Melanocyte of skin (primary cell): ENCODE measurements around the gene TERB2. TPM values are rescaled to one million over a fixed set of nuclear protein-coding genes. Genes with fewer than 3 reads are reported as not detected.

Experiments used
- small RNA-seq, 2 donors: library from RNA; depleted of rRNA; stranded (forward); fragments of <200 nt; gene quantifications; one replicate each; pipeline ENCODE3, GENCODE V24; 2012
- total RNA-seq, 2 donors: library from RNA; depleted of rRNA; stranded (reverse); fragments of >200 nt; gene quantifications; 2 replicates each; pipeline ENCODE4 v1.2.3, GENCODE V29; 2012

The TERB2 gene, protein sequence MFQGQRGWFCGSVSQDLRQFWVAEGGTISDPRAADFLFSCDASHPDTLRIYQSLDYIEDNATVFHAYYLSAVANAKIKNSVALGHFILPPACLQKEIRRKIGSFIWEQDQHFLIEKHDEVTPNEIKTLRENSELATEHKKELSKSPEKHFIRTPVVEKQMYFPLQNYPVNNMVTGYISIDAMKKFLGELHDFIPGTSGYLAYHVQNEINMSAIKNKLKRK
- not detected for total RNA-seq

DNA sequence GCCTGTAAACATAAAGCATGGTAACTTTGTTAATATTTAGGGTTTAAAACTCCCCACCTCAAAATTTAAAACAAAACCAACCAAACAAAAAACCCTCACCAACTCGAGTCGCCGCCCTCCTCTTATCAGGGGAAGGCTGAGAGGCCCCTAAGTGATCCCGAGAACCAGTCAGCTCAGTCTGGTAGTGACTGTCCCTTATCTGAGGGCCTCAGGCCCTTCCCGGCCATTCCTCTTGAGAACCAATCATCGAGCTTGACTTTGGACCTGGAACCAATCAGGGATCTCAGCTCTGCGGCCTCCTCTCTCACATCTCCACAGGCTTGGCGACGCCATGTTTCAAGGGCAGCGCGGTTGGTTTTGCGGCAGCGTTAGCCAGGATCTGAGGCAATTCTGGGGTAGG is at the start of gene TERB2:
TERB2 (plus strand) TSS at position 300 of the 400 bp plus-strand sequence; CDS start at position 332, 32 bp downstream.

DNA sequence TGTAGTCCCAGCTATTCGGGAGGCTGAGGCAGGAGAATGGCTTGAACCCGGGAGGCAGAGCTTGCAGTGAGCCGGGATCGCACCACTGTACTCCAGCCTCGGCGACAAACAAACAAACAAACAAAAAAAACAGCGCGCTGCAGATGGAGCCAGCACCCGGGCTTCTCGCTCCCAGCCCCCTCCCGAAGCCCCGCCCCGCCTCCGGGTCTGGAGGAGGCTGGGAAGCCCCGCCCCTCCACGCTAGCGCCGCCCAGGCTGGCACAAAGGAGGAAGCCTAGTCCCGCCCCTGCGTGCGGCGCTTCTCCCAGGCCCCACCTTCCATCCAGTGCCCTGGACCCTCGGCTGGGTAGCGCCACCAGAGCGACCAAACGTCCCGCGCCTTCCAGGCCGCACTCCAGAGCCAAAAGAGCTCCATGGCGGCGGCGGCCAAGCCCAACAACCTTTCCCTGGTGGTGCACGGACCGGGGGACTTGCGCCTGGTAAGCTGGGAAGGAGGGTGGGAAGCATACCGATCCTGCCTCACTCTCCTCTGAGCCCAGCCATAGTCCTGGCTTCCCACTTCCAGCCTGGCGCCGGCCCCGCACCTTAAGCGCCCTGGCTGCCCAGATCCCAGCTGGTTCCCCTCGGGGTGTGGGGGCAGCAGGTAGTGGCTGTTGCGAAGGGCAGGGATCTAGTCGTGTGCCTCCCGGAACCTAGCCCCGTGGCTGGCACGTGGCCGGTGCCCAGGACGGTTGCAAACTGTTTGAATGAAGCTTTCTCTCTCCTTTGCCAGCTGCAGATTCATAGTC is 66.6 kb downstream of the TERB2 start, which contains the start of gene SORD:
SORD (plus strand) TSS at position 325 of the 788 bp plus-strand sequence; CDS start at position 414, 89 bp downstream.

Small RNA genes lying within 50 kb of the gene (small RNA-seq; reads per million reads assigned to genes)
- gene RNU1-78P (0 reads per million in 2 donors), gene RNU6-1108P (0 to 0.06 reads per million in 2 donors), gene RNU6-1332P (0 reads per million in 2 donors), gene RNU6-966P (0.06 to 0.09 reads per million in 2 donors)

Other genes starting within 250 kb of the TERB2 start
- 1 to 10 TPM; 3.0 to 4.5 TPM for gene PATL2, start 245.4 kb upstream of the TERB2 start, total RNA-seq
- 1,000 to 10,000 TPM; 3,703 to 7,636 TPM for gene B2M, start 245.2 kb upstream of the TERB2 start, total RNA-seq
- gene TRIM69, start 220.2 kb upstream of the TERB2 start, total RNA-seq = 10 to 100 TPM; 68.8 to 69.3 TPM
- 100 to 1,000 TPM in 1 of 2 donors, 10 to 100 TPM in 1; 81.6 to 102 TPM for gene SORD, start 66.5 kb downstream of the TERB2 start, total RNA-seq
- gene DUOX2, start 157.5 kb downstream of the TERB2 start, total RNA-seq = under 1 TPM in 1 of 2 donors, not detected in 1; under 0.01 TPM
- gene DUOXA2, start 157.6 kb downstream of the TERB2 start, total RNA-seq = not detected
- gene DUOXA1, start 173.2 kb downstream of the TERB2 start, total RNA-seq = under 1 TPM in 1 of 2 donors, not detected in 1; under 0.01 TPM
- under 1 TPM in 1 of 2 donors, not detected in 1; under 0.01 TPM for gene DUOX1, start 173.3 kb downstream of the TERB2 start, total RNA-seq
- 1 to 10 TPM; 3.7 to 3.8 TPM for gene SHF, start 231.3 kb downstream of the TERB2 start, total RNA-seq